ENCODE results near the gene CIC.

CIC gene

GRCh38 chr19:42278452-42279154 lies 9.6 kb downstream of the CIC start:
- FAIRE-seq: no peak

GRCh38 chr19:42279155-42279901 lies 10.3 kb downstream of the CIC start:
- FAIRE-seq: no peak

GRCh38 chr19:42279902-42280814 lies 11.1 kb downstream of the CIC start:
- no peak for FAIRE-seq

- no peak for FAIRE-seq
These were observed 11.7 kb downstream of the CIC start for GRCh38 chr19:42280815-42281145.

GRCh38 chr19:42281146-42281826 lies 12.2 kb downstream of the CIC start:
- FAIRE-seq: no peak

- peak; percentile 42 for FAIRE-seq
These were observed 13.0 kb downstream of the CIC start for GRCh38 chr19:42281827-42282762.

- no peak for FAIRE-seq
These were observed 13.8 kb downstream of the CIC start for GRCh38 chr19:42282819-42283187.

- FAIRE-seq: no peak
These were observed 14.4 kb downstream of the CIC start for GRCh38 chr19:42283188-42284065.

GRCh38 chr19:42284066-42284501 lies 15.0 kb downstream of the CIC start:
- FAIRE-seq: no peak

- no peak for FAIRE-seq
These were observed 15.7 kb downstream of the CIC start for GRCh38 chr19:42284591-42285341.

GRCh38 chr19:42285541-42285941 lies 16.5 kb downstream of the CIC start:
- FAIRE-seq: no peak

- no peak for FAIRE-seq
These were observed 16.9 kb downstream of the CIC start for GRCh38 chr19:42285988-42286348.

- no peak for FAIRE-seq
These were observed 17.4 kb downstream of the CIC start for GRCh38 chr19:42286349-42287016.

GRCh38 chr19:42287017-42287826 lies 18.2 kb downstream of the CIC start:
- FAIRE-seq: no peak

- no peak for FAIRE-seq
These were observed 18.7 kb downstream of the CIC start for GRCh38 chr19:42287827-42288107.

- FAIRE-seq: no peak
These were observed 19.3 kb downstream of the CIC start for GRCh38 chr19:42288387-42288786.

- FAIRE-seq: no peak
These were observed 20.0 kb downstream of the CIC start for GRCh38 chr19:42288881-42289555.

GRCh38 chr19:42289556-42290041 lies 20.5 kb downstream of the CIC start:
- FAIRE-seq: no peak
